Medulla oblongata (tissue), 1 donor: Measurements from ENCODE around the gene ANAPC16.
"Not testable (repeated sequence)": the region's sequence is repeated elsewhere in the genome, so short reads cannot be mapped to it uniquely, and the experiment has no call there.

ENCODE experiments used
- DNase-seq: peaks from one replicate; pipeline ENCODE4 v3.0.0-alpha.2; 2015; ENCODE audit errors: extremely low spot score

ANAPC16 gene

GRCh38 chr10:72211832-72212231, 4.0 kb upstream of the ANAPC16 start:
- not testable (repeated sequence) for DNase-seq

- DNase-seq = peak; percentile 24
Measured at GRCh38 chr10:72218325-72218724, 2.5 kb downstream of the ANAPC16 start.

GRCh38 chr10:72218726-72219125, 2.9 kb downstream of the ANAPC16 start:
- no peak for DNase-seq

- no peak for DNase-seq
Measured at GRCh38 chr10:72219235-72219814, 3.5 kb downstream of the ANAPC16 start.

GRCh38 chr10:72220637-72221036, 4.8 kb downstream of the ANAPC16 start:
- no peak for DNase-seq

- DNase-seq = no peak
Measured at GRCh38 chr10:72221278-72221677, 5.5 kb downstream of the ANAPC16 start.

- DNase-seq = peak; percentile 53
Measured at GRCh38 chr10:72223743-72224101, 7.9 kb downstream of the ANAPC16 start.

- not testable (repeated sequence) for DNase-seq
Measured at GRCh38 chr10:72224191-72224590, 8.4 kb downstream of the ANAPC16 start.

GRCh38 chr10:72226418-72227027, 10.7 kb downstream of the ANAPC16 start:
- no peak for DNase-seq

GRCh38 chr10:72227826-72228225, 12.0 kb downstream of the ANAPC16 start:
- DNase-seq = no peak

- no peak for DNase-seq
Measured at GRCh38 chr10:72228318-72228751, 12.5 kb downstream of the ANAPC16 start.

GRCh38 chr10:72229261-72230251, 13.7 kb downstream of the ANAPC16 start:
- no peak for DNase-seq

- no peak for DNase-seq
Measured at GRCh38 chr10:72233621-72234020, 17.8 kb downstream of the ANAPC16 start.

- DNase-seq = no peak
Measured at GRCh38 chr10:72234560-72235095, 18.8 kb downstream of the ANAPC16 start.

GRCh38 chr10:72235544-72236279, 19.9 kb downstream of the ANAPC16 start:
- DNase-seq = no peak

GRCh38 chr10:72238392-72239175, 22.8 kb downstream of the ANAPC16 start:
- no peak for DNase-seq

GRCh38 chr10:72239409-72239808, 23.6 kb downstream of the ANAPC16 start:
- DNase-seq = no peak

- no peak for DNase-seq
Measured at GRCh38 chr10:72240371-72240770, 24.6 kb downstream of the ANAPC16 start.

GRCh38 chr10:72241691-72242252, 26.0 kb downstream of the ANAPC16 start:
- no peak for DNase-seq

- DNase-seq = peak; percentile 60
Measured at GRCh38 chr10:72242675-72243074, 26.9 kb downstream of the ANAPC16 start.
